Activated CD8-positive, alpha-beta T cell treated with anti-CD3 and anti-CD28 coated beads, Interleukin-2, amount 10 ng/mL, durations not matched to agents 7 days and 5 days (primary cell): ENCODE results near the gene FAM13C. TPM values are rescaled to one million over a fixed set of nuclear protein-coding genes. Genes with fewer than 3 reads are reported as not detected.
"Not testable (repeated sequence)": the region's sequence is repeated elsewhere in the genome, so short reads cannot be mapped to it uniquely, and the experiment has no call there.

ENCODE experiments used
- ATAC-seq: fragments of 150-1000 bp; cut with Tn5 transposase; one replicate; pipeline ENCODE4 v1.10.0; 2021; ENCODE audit warnings: moderate library complexity
- CTCF ChIA-PET: fragments of 350-600 bp; sonication (Branson Sonifier 250); formaldehyde crosslinking; loops from one replicate; lab custom pipeline; 2021; ENCODE audit warnings: antibody characterized with exemption; lab: Charles Lee
- POLR2A ChIA-PET: fragments of 350-600 bp; sonication (Branson Sonifier 250); formaldehyde crosslinking; loops from one replicate; lab custom pipeline; 2021; ENCODE audit warnings: antibody characterized with exemption; lab: Charles Lee
- DNase-seq: peaks from one replicate; pipeline ENCODE4 v3.0.0-alpha.2; 2020
- H3K27ac Mint-ChIP-seq: one replicate; pipeline ENCODE4 v1.8.0; 2021; ENCODE audit warnings: mild to moderate bottlenecking, mixed read lengths
- H3K27me3 Mint-ChIP-seq: one replicate; pipeline ENCODE4 v1.8.0; 2021; ENCODE audit warnings: low read depth, mixed read lengths
- H3K36me3 Mint-ChIP-seq: one replicate; pipeline ENCODE4 v1.8.0; 2021; ENCODE audit warnings: low read depth, mixed read lengths
- H3K4me1 Mint-ChIP-seq: one replicate; pipeline ENCODE4 v1.8.0; 2021; ENCODE audit warnings: low read depth, mixed read lengths
- H3K4me3 Mint-ChIP-seq: one replicate; pipeline ENCODE4 v1.8.0; 2021; ENCODE audit warnings: mild to moderate bottlenecking, mixed read lengths
- H3K9me3 Mint-ChIP-seq: one replicate; pipeline ENCODE4 v1.8.0; 2022; ENCODE audit warnings: mixed read lengths; ENCODE audit not compliant: insufficient read depth
- total RNA-seq, 2 experiments: library from RNA; stranded (reverse); gene quantifications; one replicate each; pipeline ENCODE4 v1.2.3, GENCODE V29; 2021

FAM13C gene
- not detected for total RNA-seq

DNA sequence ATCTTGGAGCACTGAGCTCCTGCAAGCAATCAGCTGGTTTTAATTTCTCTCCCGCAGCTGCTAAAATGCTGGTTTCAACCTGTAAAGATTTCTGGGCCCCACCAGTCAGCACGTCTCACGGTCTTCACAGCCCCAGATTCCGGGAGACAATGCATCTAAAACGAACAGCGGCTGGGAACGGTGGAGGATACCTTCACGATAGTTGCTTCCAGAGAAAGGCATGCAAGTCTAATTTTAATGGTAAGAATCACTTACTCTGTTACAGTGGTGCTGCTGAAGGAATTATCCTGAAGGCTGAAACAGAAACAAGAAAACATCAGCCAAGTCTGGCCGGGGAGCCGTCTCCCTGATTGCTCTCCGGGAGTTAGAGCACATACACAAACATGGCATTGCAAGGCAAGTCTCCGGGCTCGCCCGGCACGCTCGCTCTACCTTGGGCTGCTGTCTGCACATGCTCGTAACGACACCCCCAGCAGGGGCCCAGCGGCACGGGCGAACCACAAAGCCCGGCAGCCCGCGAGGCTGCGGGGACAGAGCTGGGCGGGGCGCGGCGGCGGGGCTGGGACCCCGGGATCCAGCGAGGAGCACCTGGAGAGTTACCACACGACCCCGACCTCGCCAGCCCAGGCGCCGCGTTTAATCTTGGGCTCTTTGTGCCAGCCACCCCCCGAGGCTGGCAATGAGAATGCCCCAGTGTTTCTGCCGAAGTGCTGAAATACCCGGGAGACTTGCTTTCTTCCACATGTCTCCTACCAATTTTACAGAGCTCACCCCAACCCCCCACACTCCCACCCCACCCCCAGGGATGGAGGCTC is at the start of gene FAM13C:
FAM13C (minus strand) TSS at position 406 of the 815 bp plus-strand sequence; CDS start at position 317, 89 bp downstream.
- Mint-ChIP-seq H3K27ac (no peak within 1 kb of the TSS), H3K27me3 (peaks cover 21% of the 10 kb centered on the region), H3K9me3 (no peaks in the 10 kb centered on the region), H3K36me3 (no peaks in the 10 kb centered on the region), H3K4me1 (peaks cover 3% of the 10 kb centered on the region), H3K4me3 (peak within 1 kb of the TSS; percentile 1)
- peak; percentile 68 for ATAC-seq
- peak; percentile 21 for DNase-seq
- POLR2A ChIA-PET = no interaction called here
- CTCF ChIA-PET = no interaction called here

DNA sequence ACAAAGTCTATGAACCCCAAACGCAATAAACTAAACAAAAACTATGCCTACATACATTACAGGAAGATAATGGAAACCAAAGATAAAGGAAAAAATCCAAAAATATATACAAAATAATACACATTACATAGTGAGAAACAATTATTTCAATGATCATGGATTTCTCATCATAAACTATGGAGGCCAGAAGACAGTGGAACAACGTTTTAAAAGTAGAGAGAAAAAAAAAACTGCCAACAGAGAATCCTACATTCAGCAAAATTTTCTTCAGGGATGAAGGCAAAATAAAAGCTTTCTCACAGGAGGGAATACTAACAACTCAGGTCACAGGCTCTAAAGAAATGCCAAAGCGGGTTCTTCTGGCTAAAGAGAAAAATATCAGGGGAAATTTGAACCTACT is 42.9 kb upstream of the FAM13C start:
- no peak for ATAC-seq
- POLR2A ChIA-PET = no interaction called here
- no peak for DNase-seq
- CTCF ChIA-PET = no interaction called here
- no peaks in the 10 kb centered on the region for H3K4me1 Mint-ChIP-seq
- H3K36me3 Mint-ChIP-seq = no peaks in the 10 kb centered on the region
- no peak overlapping the region for H3K4me3 Mint-ChIP-seq
- no peak overlapping the region for H3K27ac Mint-ChIP-seq
- peaks cover 5% of the 10 kb centered on the region for H3K9me3 Mint-ChIP-seq
- H3K27me3 Mint-ChIP-seq = no peaks in the 10 kb centered on the region

DNA sequence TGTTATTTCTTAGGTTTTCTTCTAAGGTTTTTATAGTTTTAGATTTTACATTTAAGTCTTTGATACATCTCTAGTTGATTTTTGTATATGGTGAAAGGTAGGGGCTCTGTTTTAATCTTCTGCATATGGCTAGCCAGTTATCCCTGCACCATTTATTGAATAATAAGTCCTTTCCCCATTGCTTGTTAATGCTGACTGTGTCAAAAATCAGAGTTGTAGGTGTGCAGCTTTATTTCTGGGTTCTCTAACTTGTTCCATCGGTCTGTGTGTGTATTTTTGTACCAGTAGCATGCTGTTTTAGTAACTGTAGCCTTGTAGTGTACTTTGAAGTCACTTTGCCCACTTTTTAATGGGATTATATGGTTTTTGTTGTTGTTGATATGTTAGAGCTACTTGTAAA is 37.9 kb upstream of the FAM13C start:
- Mint-ChIP-seq H3K9me3 (peaks cover 5% of the 10 kb centered on the region), H3K36me3 (no peaks in the 10 kb centered on the region), H3K27ac (no peak overlapping the region), H3K4me3 (no peak overlapping the region), H3K4me1 (no peaks in the 10 kb centered on the region), H3K27me3 (no peaks in the 10 kb centered on the region)
- ATAC-seq = no peak
- ChIA-PET POLR2A (no interaction called here), CTCF (no interaction called here)
- DNase-seq = no peak

DNA sequence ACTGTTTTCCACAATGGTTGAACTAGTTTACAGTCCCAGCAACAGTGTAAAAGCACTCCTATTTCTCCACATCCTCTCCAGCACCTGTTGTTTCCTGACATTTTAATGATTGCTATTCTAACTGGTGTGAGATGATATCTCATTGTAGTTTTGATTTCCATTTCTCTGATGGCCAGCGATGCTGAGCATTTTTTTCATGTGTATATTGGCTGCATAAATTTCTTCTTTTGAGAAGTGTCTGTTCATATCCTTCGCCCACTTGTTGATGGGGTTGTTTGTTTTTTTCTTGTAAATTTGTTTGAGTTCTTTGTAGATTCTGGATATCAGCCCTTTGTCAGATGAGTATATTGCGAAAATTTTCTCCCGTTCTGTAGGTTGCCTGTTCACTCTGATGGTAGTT is 37.0 kb upstream of the FAM13C start:
- CTCF ChIA-PET, POLR2A ChIA-PET, H3K4me1 Mint-ChIP-seq, H3K27ac Mint-ChIP-seq, ATAC-seq, DNase-seq, H3K27me3 Mint-ChIP-seq, H3K9me3 Mint-ChIP-seq, H3K36me3 Mint-ChIP-seq, H3K4me3 Mint-ChIP-seq: not testable (repeated sequence)

DNA sequence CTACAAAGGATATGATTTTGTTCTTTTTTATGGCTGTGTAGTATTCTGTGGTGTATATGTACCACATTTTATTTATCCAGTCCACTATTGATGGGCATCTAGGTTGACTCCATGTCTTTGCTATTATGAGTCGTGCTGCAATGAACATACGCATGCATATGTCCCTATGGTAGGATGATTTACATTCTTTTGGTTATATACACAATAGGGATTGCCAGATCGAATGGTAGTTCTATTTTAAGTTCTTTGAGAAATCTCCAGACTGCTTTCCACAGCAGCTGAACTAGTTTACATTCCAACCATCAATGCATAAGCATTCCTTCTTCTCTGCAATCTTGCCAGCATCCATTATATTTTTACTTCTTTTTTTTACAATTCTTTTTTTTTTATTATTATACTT is 35.6 kb upstream of the FAM13C start:
- no peak overlapping the region for H3K27ac Mint-ChIP-seq
- CTCF ChIA-PET = no interaction called here

DNA sequence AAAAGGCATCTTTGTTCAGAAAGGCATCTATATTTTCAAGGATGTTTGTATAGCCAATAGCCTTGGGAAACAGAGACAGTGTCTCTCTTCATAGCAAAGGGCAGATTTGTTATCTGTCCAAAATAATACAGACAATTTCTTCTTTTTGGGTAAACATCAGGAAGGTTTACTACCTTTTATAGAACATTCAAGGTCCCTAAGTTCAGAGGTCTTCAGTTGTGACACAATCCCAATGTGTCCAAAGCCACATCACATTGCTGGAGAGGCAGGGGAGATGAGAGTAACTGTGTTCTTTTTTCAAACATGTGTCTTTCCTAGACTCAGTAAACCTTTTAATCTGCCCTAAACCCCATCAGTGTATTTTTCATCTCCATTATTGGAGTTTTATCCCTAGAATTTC is 33.6 kb upstream of the FAM13C start:
- no peaks in the 10 kb centered on the region for H3K36me3 Mint-ChIP-seq
- DNase-seq (no peak), ATAC-seq (no peak)
- H3K4me1 Mint-ChIP-seq = no peaks in the 10 kb centered on the region
- H3K27me3 Mint-ChIP-seq = no peaks in the 10 kb centered on the region
- CTCF ChIA-PET = no interaction called here
- POLR2A ChIA-PET = no interaction called here
- no peak overlapping the region for H3K27ac Mint-ChIP-seq
- H3K4me3 Mint-ChIP-seq = no peak overlapping the region
- H3K9me3 Mint-ChIP-seq = peaks cover under 1% of the 10 kb centered on the region

More for the DNA sequence above, 35.6 kb upstream of the FAM13C start:
- no peaks in the 10 kb centered on the region for H3K36me3 Mint-ChIP-seq
- H3K4me1 Mint-ChIP-seq = no peaks in the 10 kb centered on the region
- no peak overlapping the region for H3K4me3 Mint-ChIP-seq
- POLR2A ChIA-PET = no interaction called here
- H3K27me3 Mint-ChIP-seq = no peaks in the 10 kb centered on the region
- peaks cover 5% of the 10 kb centered on the region for H3K9me3 Mint-ChIP-seq
- ATAC-seq = no peak
- DNase-seq = no peak

DNA sequence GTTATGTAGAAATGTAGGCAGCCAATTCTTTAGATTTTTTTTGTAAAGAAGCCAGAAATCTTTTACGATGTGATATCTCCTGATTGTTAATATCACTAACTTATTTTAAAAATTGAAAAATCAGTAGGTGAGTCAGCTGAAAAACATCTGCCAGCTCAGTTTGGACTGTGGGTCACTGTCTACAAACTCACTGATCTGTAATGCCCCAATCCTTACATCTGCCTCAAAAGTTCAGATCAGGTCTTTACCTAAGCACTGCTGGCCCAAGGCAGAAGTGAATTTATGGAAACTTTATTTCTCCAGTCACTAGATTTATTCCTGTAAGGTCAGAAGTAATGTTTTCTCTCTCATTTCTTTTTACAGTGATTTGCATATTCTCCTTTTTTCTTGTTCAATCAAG is 31.0 kb upstream of the FAM13C start:
- ChIA-PET CTCF (no interaction called here), POLR2A (no interaction called here)
- DNase-seq (no peak), ATAC-seq (no peak)
- no peaks in the 10 kb centered on the region for H3K36me3 Mint-ChIP-seq
- H3K9me3 Mint-ChIP-seq = no peaks in the 10 kb centered on the region
- H3K4me1 Mint-ChIP-seq = no peaks in the 10 kb centered on the region
- H3K4me3 Mint-ChIP-seq = no peak overlapping the region
- H3K27ac Mint-ChIP-seq = no peak overlapping the region
- no peaks in the 10 kb centered on the region for H3K27me3 Mint-ChIP-seq

DNA sequence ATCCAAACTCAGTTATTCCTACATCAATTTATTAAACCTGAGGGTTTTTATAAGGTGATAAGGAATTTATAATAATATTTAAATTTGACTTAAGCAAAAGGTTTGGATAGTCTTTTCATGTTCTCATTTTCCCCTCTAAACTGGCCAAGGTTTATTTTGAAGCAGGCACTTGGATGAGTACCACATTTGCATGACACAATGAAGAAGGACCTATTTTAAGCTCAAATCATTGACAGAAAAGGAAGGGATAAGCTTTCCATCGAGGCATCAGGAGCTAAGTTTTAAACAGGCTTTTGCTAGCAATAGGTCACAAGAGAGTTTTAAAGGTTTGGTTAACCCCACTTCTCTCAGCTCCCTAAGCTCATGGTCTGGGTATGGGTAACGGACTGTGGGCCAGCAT is 28.7 kb upstream of the FAM13C start:
- ATAC-seq (no peak), DNase-seq (no peak)
- Mint-ChIP-seq H3K36me3 (no peaks in the 10 kb centered on the region), H3K4me1 (no peaks in the 10 kb centered on the region), H3K27ac (no peak overlapping the region), H3K9me3 (no peaks in the 10 kb centered on the region), H3K4me3 (no peak overlapping the region), H3K27me3 (no peaks in the 10 kb centered on the region)
- CTCF ChIA-PET = no interaction called here
- POLR2A ChIA-PET = no interaction called here

DNA sequence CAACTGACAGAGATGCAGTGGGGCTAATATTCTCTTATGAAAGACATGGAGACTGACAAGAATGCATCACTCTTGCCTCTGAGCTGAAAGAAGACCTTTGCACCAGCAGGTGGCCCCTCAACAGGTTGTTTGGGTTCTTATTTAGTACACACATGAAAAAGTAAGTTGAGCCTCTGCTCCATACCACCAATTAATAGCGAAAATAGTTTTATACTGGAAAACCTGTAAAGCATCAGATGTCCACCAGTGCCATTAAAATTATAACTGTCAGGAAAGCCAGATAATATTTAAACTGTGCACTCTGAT is 26.3 kb upstream of the FAM13C start:
- DNase-seq (no peak), ATAC-seq (no peak)
- Mint-ChIP-seq H3K4me3 (no peak overlapping the region), H3K4me1 (no peaks in the 10 kb centered on the region), H3K27me3 (no peaks in the 10 kb centered on the region), H3K36me3 (no peaks in the 10 kb centered on the region), H3K27ac (no peak overlapping the region), H3K9me3 (no peaks in the 10 kb centered on the region)
- ChIA-PET POLR2A (no interaction called here), CTCF (no interaction called here)

DNA sequence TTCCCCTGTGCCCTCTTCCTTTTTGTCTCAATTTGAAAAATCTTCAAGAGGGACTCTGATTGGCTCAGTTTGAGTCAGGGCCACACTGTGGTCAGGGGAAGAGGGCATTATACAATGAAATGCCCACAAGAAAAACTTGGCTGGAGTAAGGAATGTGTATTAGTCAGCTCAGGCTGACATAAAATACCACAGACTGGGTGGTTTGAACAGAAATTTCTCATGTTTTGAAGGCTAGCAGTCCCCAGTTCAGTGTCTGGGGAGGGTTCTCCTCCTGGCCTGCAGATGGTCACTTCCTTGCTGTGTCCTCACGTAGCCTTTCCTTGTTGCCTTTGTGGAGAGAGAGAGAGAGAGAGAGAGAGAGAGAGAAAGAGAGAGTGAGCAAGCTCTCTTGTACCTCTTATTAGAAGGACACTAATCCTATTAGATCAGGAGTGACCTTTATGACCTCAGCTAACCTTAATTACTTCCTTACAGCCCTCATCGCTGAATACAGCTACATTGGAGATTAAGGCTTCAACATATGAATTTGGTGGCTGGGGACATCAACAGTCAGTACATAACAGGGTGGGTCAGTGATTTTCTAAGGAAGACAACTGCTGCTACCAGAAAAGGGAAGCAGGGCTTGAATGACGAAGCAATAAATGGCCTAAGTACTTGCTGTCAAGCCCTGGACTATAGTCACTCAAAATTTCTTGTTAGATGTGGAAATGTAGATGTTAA is 25.8 kb upstream of the FAM13C start:
- ATAC-seq = no peak
- Mint-ChIP-seq H3K4me1 (no peaks in the 10 kb centered on the region), H3K27ac (no peak overlapping the region), H3K27me3 (no peaks in the 10 kb centered on the region), H3K9me3 (no peaks in the 10 kb centered on the region), H3K36me3 (no peaks in the 10 kb centered on the region), H3K4me3 (no peak overlapping the region)
- CTCF ChIA-PET = no interaction called here
- no peak for DNase-seq
- POLR2A ChIA-PET = no interaction called here

DNA sequence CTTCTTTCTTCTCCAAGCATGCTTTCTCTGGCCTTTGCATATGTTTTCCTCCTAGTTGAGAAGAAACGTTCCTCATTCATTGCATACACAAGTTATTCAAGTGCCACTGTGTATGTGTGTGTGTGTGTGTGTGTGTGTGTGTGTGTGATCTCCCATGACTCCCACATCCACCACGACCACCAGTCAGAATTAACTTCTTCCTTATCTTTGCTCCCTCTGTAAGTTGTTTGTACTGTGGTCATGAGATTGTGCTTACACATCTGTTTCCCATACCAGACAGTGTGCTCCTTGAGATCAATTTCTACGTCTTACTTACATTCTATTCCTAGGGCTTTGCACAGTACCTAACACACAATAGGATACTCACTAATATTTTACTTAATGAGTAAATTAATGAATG is 22.4 kb upstream of the FAM13C start:
- ChIA-PET CTCF (no interaction called here), POLR2A (no interaction called here)
- Mint-ChIP-seq H3K27ac (no peak overlapping the region), H3K27me3 (no peaks in the 10 kb centered on the region), H3K4me1 (no peaks in the 10 kb centered on the region), H3K4me3 (no peak overlapping the region), H3K9me3 (no peaks in the 10 kb centered on the region), H3K36me3 (no peaks in the 10 kb centered on the region)
- DNase-seq = no peak
- ATAC-seq = no peak

DNA sequence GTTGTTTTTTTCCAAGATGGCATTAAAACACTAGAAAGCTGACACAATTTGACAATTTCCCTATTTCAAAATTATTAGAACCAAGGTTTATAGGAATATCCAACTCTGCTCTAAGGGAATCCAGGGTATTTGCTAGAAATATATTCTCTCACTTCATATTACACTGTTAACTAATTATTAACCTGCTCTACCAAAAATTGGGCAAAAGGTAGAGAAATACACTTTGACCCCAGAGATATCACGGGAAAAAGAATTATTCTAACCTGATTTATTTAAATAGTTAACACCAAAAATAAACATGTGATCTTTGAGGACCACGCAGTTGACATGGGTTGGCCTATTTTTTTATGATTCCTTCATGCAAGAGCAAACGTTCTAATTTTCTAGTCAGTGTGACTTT is 21.6 kb upstream of the FAM13C start:
- ChIA-PET CTCF (no interaction called here), POLR2A (no interaction called here)
- H3K4me3 Mint-ChIP-seq = no peak overlapping the region
- no peak for ATAC-seq
- no peaks in the 10 kb centered on the region for H3K36me3 Mint-ChIP-seq
- no peak for DNase-seq
- H3K27ac Mint-ChIP-seq = no peak overlapping the region
- H3K4me1 Mint-ChIP-seq = no peaks in the 10 kb centered on the region
- H3K27me3 Mint-ChIP-seq = no peaks in the 10 kb centered on the region
- no peaks in the 10 kb centered on the region for H3K9me3 Mint-ChIP-seq
